Parathyroid adenoma (tissue), 2 donors: ENCODE results near the gene GRIK4.

Experiments
- H2AFZ ChIP-seq: fragments of 300-600 bp; sonication (generic); one replicate; pipeline ENCODE4 v1.7.0; 2017; ENCODE audit warnings: antibody characterized with exemption, mild to moderate bottlenecking
- H3K27ac ChIP-seq: fragments of 300-600 bp; sonication (generic); one replicate; pipeline ENCODE4 v1.7.0; 2017
- H3K27me3 ChIP-seq: fragments of 300-600 bp; sonication (generic); one replicate; pipeline ENCODE4 v1.7.0; 2017; ENCODE audit warnings: low read length; ENCODE audit not compliant: control insufficient read depth, insufficient read depth
- H3K36me3 ChIP-seq: fragments of 300-600 bp; sonication (generic); one replicate; pipeline ENCODE4 v1.7.0; 2017; ENCODE audit warnings: low read length; ENCODE audit not compliant: control insufficient read depth, insufficient read depth
- H3K4me1 ChIP-seq: fragments of 300-600 bp; sonication (generic); one replicate; pipeline ENCODE4 v1.7.0; 2017; ENCODE audit warnings: control low read depth
- H3K4me2 ChIP-seq: fragments of 300-600 bp; sonication (generic); one replicate; pipeline ENCODE4 v1.7.0; 2017; ENCODE audit warnings: low read length
- H3K4me3 ChIP-seq: fragments of 300-600 bp; sonication (generic); one replicate; pipeline ENCODE4 v1.7.0; 2017; ENCODE audit warnings: low read depth, low read length
- H3K79me2 ChIP-seq: fragments of 300-600 bp; sonication (generic); one replicate; pipeline ENCODE4 v1.7.0; 2017; ENCODE audit warnings: control low read depth
- H3K9ac ChIP-seq: fragments of 300-600 bp; sonication (generic); one replicate; pipeline ENCODE4 v1.7.0; 2017; ENCODE audit warnings: mild to moderate bottlenecking
- H3K9me3 ChIP-seq: fragments of 300-600 bp; sonication (generic); one replicate; pipeline ENCODE4 v1.7.0; 2017; ENCODE audit warnings: low read length; ENCODE audit not compliant: control insufficient read depth
- CTCF ChIP-seq: fragments of 300-600 bp; sonication (generic); IDR thresholded peaks from one replicate; pipeline ENCODE4 v1.7.0; 2017; ENCODE audit warnings: antibody characterized with exemption, mild to moderate bottlenecking
- donor health status: primary hyperparathyroidism.

Gene GRIK4

GRCh38 chr11:120768949-120769348, 257.4 kb downstream of the GRIK4 start:
- Histone ChIP-seq H3K9ac (no peak overlapping the region), H3K4me2 (no peak overlapping the region), H3K4me3 (no peak overlapping the region), H3K27me3 (no peaks in the 10 kb centered on the region), H3K36me3 (no peaks in the 10 kb centered on the region), H3K9me3 (no peaks in the 10 kb centered on the region), H3K27ac (no peak overlapping the region), H2AFZ (no peak overlapping the region), H3K79me2 (no peaks in the 10 kb centered on the region), H3K4me1 (no peaks in the 10 kb centered on the region)
- no peak for TF ChIP-seq CTCF

GRCh38 chr11:120769906-120770305, 258.4 kb downstream of the GRIK4 start:
- H3K27me3 ChIP-seq = no peaks in the 10 kb centered on the region
- TF ChIP-seq CTCF = no peak
- H3K36me3 ChIP-seq = no peaks in the 10 kb centered on the region
- no peak overlapping the region for H3K27ac ChIP-seq
- no peaks in the 10 kb centered on the region for H3K9me3 ChIP-seq
- H3K4me1 ChIP-seq = no peaks in the 10 kb centered on the region
- H3K9ac ChIP-seq = no peak overlapping the region
- H2AFZ ChIP-seq = no peak overlapping the region
- no peak overlapping the region for H3K4me2 ChIP-seq
- no peaks in the 10 kb centered on the region for H3K79me2 ChIP-seq
- H3K4me3 ChIP-seq = no peak overlapping the region

GRCh38 chr11:120771551-120772060, 260.1 kb downstream of the GRIK4 start:
- no peaks in the 10 kb centered on the region for H3K36me3 ChIP-seq
- H3K9ac ChIP-seq = no peak overlapping the region

DNA sequence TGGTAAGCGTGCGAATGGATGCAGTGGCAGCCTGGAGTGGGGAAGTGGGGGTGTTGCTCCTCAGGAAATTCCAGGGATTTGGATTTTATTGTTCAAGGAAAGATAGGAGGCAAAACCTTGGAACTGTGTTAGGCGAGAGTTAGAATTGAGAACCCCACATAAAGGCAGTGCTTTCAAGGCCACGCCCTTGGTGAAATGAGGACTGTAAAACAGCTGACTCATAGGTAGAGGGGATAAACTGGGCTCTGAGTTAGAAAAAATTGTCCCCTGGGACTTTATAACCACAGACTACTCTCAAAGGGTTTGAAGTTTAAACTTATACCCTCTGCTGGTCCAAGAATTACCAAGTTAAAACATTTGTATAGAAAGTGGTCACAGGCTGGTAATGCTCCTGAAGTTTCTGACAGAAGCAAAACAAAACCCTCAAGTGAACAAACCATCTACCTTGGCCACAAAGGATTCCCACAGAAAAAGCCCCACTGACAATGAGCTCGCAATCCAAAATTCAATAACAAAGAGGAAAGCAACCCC, 262.0 kb downstream of the GRIK4 start:
- Histone ChIP-seq H3K4me3 (no peak overlapping the region), H3K9me3 (no peaks in the 10 kb centered on the region), H2AFZ (no peak overlapping the region), H3K4me2 (no peak overlapping the region), H3K9ac (no peak overlapping the region), H3K27ac (no peak overlapping the region), H3K79me2 (no peaks in the 10 kb centered on the region), H3K4me1 (no peaks in the 10 kb centered on the region), H3K27me3 (no peaks in the 10 kb centered on the region), H3K36me3 (no peaks in the 10 kb centered on the region)
- no peak for TF ChIP-seq CTCF

More at GRCh38 chr11:120771551-120772060, 260.1 kb downstream of the GRIK4 start:
- Histone ChIP-seq H3K9me3 (no peaks in the 10 kb centered on the region), H3K79me2 (no peaks in the 10 kb centered on the region), H3K4me2 (no peak overlapping the region), H3K27me3 (no peaks in the 10 kb centered on the region), H3K4me1 (no peaks in the 10 kb centered on the region), H3K4me3 (no peak overlapping the region), H2AFZ (no peak overlapping the region), H3K27ac (no peak overlapping the region)
- TF ChIP-seq CTCF = no peak
